ENCODE data around the gene ZBTB40.

ZBTB40 gene

GRCh38 chr1:22547186-22547817, 95.7 kb downstream of the ZBTB40 start:
- DNase-seq (no peak), ATAC-seq (ENCODE audit: insufficient read depth, low read depth) (no peak)
- no peak for TF ChIP-seq EZH2 (IDR thresholded peaks at IDR 0.05; ENCODE audit: borderline replicate concordance, low read depth, low read length, severe bottlenecking)
- TF ChIP-seq, protein P1, sequence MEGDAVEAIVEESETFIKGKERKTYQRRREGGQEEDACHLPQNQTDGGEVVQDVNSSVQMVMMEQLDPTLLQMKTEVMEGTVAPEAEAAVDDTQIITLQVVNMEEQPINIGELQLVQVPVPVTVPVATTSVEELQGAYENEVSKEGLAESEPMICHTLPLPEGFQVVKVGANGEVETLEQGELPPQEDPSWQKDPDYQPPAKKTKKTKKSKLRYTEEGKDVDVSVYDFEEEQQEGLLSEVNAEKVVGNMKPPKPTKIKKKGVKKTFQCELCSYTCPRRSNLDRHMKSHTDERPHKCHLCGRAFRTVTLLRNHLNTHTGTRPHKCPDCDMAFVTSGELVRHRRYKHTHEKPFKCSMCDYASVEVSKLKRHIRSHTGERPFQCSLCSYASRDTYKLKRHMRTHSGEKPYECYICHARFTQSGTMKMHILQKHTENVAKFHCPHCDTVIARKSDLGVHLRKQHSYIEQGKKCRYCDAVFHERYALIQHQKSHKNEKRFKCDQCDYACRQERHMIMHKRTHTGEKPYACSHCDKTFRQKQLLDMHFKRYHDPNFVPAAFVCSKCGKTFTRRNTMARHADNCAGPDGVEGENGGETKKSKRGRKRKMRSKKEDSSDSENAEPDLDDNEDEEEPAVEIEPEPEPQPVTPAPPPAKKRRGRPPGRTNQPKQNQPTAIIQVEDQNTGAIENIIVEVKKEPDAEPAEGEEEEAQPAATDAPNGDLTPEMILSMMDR (IDR thresholded peaks at IDR 0.05; ENCODE audit: borderline replicate concordance, extremely low read depth, low read length, poor library complexity, severe bottlenecking) = no peak
- Histone ChIP-seq H4K20me1 (ENCODE audit: insufficient read depth, low read length) (peaks cover 3% of the 10 kb centered on the region), H3K27ac (ENCODE audit: low read length) (no peak overlapping the region), H3K4me2 (ENCODE audit: insufficient read depth, low read length) (no peak overlapping the region), H3K79me2 (ENCODE audit: insufficient read depth, low read length) (no peaks in the 10 kb centered on the region), H3K27me3 (ENCODE audit: insufficient read depth, low read length, poor library complexity) (peaks cover 4% of the 10 kb centered on the region), H3K9me3 (ENCODE audit: insufficient read depth, low read length, severe bottlenecking) (no peaks in the 10 kb centered on the region), H3K4me3 (ENCODE audit: low read depth in 1 of 2, low read length in 2 of 2) (no peak overlapping the region), H3K9ac (ENCODE audit: low read depth, low read length) (no peak overlapping the region), H3K36me3 (ENCODE audit: insufficient read depth, low read length) (no peaks in the 10 kb centered on the region), H2AFZ (ENCODE audit: low read depth, low read length) (no peak overlapping the region), H3K4me1 (ENCODE audit: insufficient read depth, low read length) (no peaks in the 10 kb centered on the region)

- Histone ChIP-seq H4K20me1 (ENCODE audit: insufficient read depth, low read length) (peaks cover 3% of the 10 kb centered on the region), H2AFZ (ENCODE audit: low read depth, low read length) (no peak overlapping the region), H3K4me2 (ENCODE audit: insufficient read depth, low read length) (no peak overlapping the region), H3K4me1 (ENCODE audit: insufficient read depth, low read length) (no peaks in the 10 kb centered on the region), H3K4me3 (ENCODE audit: low read depth in 1 of 2, low read length in 2 of 2) (no peak overlapping the region), H3K27me3 (ENCODE audit: insufficient read depth, low read length, poor library complexity) (peaks cover 9% of the 10 kb centered on the region), H3K79me2 (ENCODE audit: insufficient read depth, low read length) (no peaks in the 10 kb centered on the region), H3K27ac (ENCODE audit: low read length) (no peak overlapping the region), H3K36me3 (ENCODE audit: insufficient read depth, low read length) (no peaks in the 10 kb centered on the region), H3K9ac (ENCODE audit: low read depth, low read length) (no peak overlapping the region), H3K9me3 (ENCODE audit: insufficient read depth, low read length, severe bottlenecking) (no peaks in the 10 kb centered on the region)
- TF ChIP-seq, protein P1 (IDR thresholded peaks at IDR 0.05; ENCODE audit: borderline replicate concordance, extremely low read depth, low read length, poor library complexity, severe bottlenecking) = no peak
- TF ChIP-seq EZH2 (IDR thresholded peaks at IDR 0.05; ENCODE audit: borderline replicate concordance, low read depth, low read length, severe bottlenecking) = no peak
- no peak for ATAC-seq (ENCODE audit: insufficient read depth, low read depth)
- no peak for DNase-seq
Measured at GRCh38 chr1:22547818-22548462, 96.3 kb downstream of the ZBTB40 start.

DNA sequence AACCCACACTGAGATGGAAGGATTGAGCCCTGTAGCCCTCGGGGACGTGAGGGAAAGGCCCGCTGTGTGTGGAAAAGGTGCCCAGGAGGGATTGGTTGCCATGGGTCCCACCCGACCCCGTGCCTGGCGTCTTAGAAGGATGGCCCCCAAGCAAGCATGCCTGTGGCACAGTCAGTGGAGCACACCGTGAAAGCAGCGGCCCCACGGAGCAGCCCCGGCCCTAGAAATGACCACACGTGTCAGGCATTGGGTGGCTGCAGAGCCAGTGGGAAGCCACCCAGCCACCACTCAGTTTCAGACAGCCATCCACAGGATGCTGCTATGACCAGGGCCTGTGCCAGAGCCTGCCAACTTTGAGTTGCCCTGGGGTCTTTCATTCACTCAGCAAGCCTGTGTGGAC, 98.4 kb downstream of the ZBTB40 start:
- no peaks in the 10 kb centered on the region for H3K79me2 ChIP-seq (ENCODE audit: insufficient read depth, low read length)
- H3K27me3 ChIP-seq (ENCODE audit: insufficient read depth, low read length, poor library complexity) = peaks cover 16% of the 10 kb centered on the region
- TF ChIP-seq EZH2 (IDR thresholded peaks at IDR 0.05; ENCODE audit: borderline replicate concordance, low read depth, low read length, severe bottlenecking) = no peak
- TF ChIP-seq, protein P1 (IDR thresholded peaks at IDR 0.05; ENCODE audit: borderline replicate concordance, extremely low read depth, low read length, poor library complexity, severe bottlenecking) = no peak
- H3K36me3 ChIP-seq (ENCODE audit: insufficient read depth, low read length) = no peaks in the 10 kb centered on the region
- DNase-seq = no peak
- H3K9me3 ChIP-seq (ENCODE audit: insufficient read depth, low read length, severe bottlenecking) = no peaks in the 10 kb centered on the region
- H2AFZ ChIP-seq (ENCODE audit: low read depth, low read length) = no peak overlapping the region
- H4K20me1 ChIP-seq (ENCODE audit: insufficient read depth, low read length) = peaks cover 9% of the 10 kb centered on the region
- no peak overlapping the region for H3K27ac ChIP-seq (ENCODE audit: low read length)
- no peak overlapping the region for H3K4me2 ChIP-seq (ENCODE audit: insufficient read depth, low read length)
- H3K4me1 ChIP-seq (ENCODE audit: insufficient read depth, low read length) = no peaks in the 10 kb centered on the region
- no peak overlapping the region for H3K4me3 ChIP-seq (ENCODE audit: low read depth in 1 of 2, low read length in 2 of 2)
- no peak overlapping the region for H3K9ac ChIP-seq (ENCODE audit: low read depth, low read length)
- no peak for ATAC-seq (ENCODE audit: insufficient read depth, low read depth)

All from DND-41 (cell line).